Measurements from ENCODE around the gene EIPR1.

DNA sequence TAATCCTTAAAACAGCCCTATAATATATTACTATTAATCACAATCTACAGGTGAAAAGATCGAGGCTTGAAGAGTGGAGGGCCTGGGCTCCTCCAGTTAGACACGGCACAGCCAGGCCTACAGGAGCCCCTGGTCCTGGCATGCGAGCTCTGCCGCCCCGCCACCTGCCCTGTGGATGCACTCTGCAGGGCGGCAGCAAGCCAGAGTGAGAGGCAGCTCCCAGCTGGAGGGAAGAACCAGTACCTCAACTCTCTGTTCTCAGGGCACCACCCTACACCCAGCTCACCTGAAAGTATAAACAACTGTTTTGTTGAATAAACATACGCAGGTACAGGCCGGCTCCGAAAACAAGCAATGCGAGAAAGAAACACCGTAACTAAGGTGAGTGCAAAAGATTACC lies 34.6 kb downstream of the EIPR1 start:
- TF ChIP-seq, protein P1, sequence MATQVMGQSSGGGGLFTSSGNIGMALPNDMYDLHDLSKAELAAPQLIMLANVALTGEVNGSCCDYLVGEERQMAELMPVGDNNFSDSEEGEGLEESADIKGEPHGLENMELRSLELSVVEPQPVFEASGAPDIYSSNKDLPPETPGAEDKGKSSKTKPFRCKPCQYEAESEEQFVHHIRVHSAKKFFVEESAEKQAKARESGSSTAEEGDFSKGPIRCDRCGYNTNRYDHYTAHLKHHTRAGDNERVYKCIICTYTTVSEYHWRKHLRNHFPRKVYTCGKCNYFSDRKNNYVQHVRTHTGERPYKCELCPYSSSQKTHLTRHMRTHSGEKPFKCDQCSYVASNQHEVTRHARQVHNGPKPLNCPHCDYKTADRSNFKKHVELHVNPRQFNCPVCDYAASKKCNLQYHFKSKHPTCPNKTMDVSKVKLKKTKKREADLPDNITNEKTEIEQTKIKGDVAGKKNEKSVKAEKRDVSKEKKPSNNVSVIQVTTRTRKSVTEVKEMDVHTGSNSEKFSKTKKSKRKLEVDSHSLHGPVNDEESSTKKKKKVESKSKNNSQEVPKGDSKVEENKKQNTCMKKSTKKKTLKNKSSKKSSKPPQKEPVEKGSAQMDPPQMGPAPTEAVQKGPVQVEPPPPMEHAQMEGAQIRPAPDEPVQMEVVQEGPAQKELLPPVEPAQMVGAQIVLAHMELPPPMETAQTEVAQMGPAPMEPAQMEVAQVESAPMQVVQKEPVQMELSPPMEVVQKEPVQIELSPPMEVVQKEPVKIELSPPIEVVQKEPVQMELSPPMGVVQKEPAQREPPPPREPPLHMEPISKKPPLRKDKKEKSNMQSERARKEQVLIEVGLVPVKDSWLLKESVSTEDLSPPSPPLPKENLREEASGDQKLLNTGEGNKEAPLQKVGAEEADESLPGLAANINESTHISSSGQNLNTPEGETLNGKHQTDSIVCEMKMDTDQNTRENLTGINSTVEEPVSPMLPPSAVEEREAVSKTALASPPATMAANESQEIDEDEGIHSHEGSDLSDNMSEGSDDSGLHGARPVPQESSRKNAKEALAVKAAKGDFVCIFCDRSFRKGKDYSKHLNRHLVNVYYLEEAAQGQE (IDR thresholded peaks at IDR 0.05; ENCODE audit: borderline replicate concordance in 1 of 2, low read depth in 1 of 2, low read length in 2 of 2), result no peak
- TF ChIP-seq POLR2AphosphoS5 (IDR thresholded peaks at IDR 0.05; ENCODE audit: low read depth, low read length) (no peak), REPIN1 (CRISPR knock-in tag; IDR thresholded peaks at IDR 0.05; ENCODE audit: borderline replicate concordance, low read depth) (no peak), CEBPB (IDR thresholded peaks at IDR 0.05; ENCODE audit: borderline replicate concordance, low read depth, low read length) (no peak), EP300 (IDR thresholded peaks at IDR 0.05; ENCODE audit: low read depth in 2 of 2, low read length in 2 of 2) (no peak), EP300 (CRISPR knock-in tag; IDR thresholded peaks at IDR 0.05; ENCODE audit: borderline replicate concordance) (no peak)

Measured in HepG2 (cell line).